Fibroblast of peridontal ligament (primary cell): ENCODE results near the gene TAS2R39.

Experiments
- DNase-seq: peaks from one replicate; pipeline ENCODE4 v3.0.0-alpha.2; 2010; ENCODE audit errors: extremely low read depth

TAS2R39 gene

GRCh38 chr7:143216151-143216550 is 32.9 kb downstream of the TAS2R39 start:
- DNase-seq: peak; percentile 42

GRCh38 chr7:143216686-143217085 is 33.5 kb downstream of the TAS2R39 start:
- DNase-seq: no peak

GRCh38 chr7:143217806-143218205 is 34.6 kb downstream of the TAS2R39 start:
- no peak for DNase-seq

GRCh38 chr7:143221286-143221685 is 38.1 kb downstream of the TAS2R39 start:
- DNase-seq: no peak

GRCh38 chr7:143221737-143222136 is 38.5 kb downstream of the TAS2R39 start, which contains the start of gene TAS2R40:
Gene TAS2R40, plus strand, starts transcription at chr7:143222037. Its CDS starts 42 bp downstream, at chr7:143222079.
- DNase-seq: no peak

GRCh38 chr7:143222782-143223181 is 39.6 kb downstream of the TAS2R39 start:
- DNase-seq: no peak

- no peak for DNase-seq
These were observed 40.6 kb downstream of the TAS2R39 start for GRCh38 chr7:143223784-143224183.

- no peak for DNase-seq
These were observed 41.8 kb downstream of the TAS2R39 start for GRCh38 chr7:143225047-143225446.

- DNase-seq: no peak
These were observed 44.6 kb downstream of the TAS2R39 start for GRCh38 chr7:143227806-143228205.

- peak; percentile 30 for DNase-seq
These were observed 46.0 kb downstream of the TAS2R39 start for GRCh38 chr7:143229054-143229790.

- DNase-seq: no peak
These were observed 47.6 kb downstream of the TAS2R39 start for GRCh38 chr7:143230602-143231457.
